ES-I3 (cell line): ENCODE data around the gene PPP2R3A.
"Not testable (repeated sequence)": the region's sequence is repeated elsewhere in the genome, so short reads cannot be mapped to it uniquely, and the experiment has no call there.

Experiments used
- H3K36me3 ChIP-seq: 2 replicates; pipeline ENCODE4 v1.6.1; 2013; ENCODE audit warnings: mild to moderate bottlenecking, low read length, control low read depth, moderate library complexity; ENCODE audit not compliant: insufficient read depth
- H3K4me1 ChIP-seq: 2 replicates; pipeline ENCODE4 v1.6.1; 2013; ENCODE audit warnings: mild to moderate bottlenecking, control low read depth, low read length; ENCODE audit not compliant: insufficient read depth
- H3K9ac ChIP-seq: 2 replicates; pipeline ENCODE4 v1.6.1; 2013; ENCODE audit warnings: low read depth, mild to moderate bottlenecking, low read length, moderate library complexity
- H3K9me3 ChIP-seq: 2 replicates; pipeline ENCODE4 v1.6.1; 2013; ENCODE audit warnings: mild to moderate bottlenecking, low read length, moderate library complexity; ENCODE audit not compliant: control insufficient read depth, insufficient read depth

PPP2R3A gene, protein sequence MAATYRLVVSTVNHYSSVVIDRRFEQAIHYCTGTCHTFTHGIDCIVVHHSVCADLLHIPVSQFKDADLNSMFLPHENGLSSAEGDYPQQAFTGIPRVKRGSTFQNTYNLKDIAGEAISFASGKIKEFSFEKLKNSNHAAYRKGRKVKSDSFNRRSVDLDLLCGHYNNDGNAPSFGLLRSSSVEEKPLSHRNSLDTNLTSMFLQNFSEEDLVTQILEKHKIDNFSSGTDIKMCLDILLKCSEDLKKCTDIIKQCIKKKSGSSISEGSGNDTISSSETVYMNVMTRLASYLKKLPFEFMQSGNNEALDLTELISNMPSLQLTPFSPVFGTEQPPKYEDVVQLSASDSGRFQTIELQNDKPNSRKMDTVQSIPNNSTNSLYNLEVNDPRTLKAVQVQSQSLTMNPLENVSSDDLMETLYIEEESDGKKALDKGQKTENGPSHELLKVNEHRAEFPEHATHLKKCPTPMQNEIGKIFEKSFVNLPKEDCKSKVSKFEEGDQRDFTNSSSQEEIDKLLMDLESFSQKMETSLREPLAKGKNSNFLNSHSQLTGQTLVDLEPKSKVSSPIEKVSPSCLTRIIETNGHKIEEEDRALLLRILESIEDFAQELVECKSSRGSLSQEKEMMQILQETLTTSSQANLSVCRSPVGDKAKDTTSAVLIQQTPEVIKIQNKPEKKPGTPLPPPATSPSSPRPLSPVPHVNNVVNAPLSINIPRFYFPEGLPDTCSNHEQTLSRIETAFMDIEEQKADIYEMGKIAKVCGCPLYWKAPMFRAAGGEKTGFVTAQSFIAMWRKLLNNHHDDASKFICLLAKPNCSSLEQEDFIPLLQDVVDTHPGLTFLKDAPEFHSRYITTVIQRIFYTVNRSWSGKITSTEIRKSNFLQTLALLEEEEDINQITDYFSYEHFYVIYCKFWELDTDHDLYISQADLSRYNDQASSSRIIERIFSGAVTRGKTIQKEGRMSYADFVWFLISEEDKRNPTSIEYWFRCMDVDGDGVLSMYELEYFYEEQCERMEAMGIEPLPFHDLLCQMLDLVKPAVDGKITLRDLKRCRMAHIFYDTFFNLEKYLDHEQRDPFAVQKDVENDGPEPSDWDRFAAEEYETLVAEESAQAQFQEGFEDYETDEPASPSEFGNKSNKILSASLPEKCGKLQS (N-terminal part only)

GRCh38 chr3:135965506-135966270, at the start of gene PPP2R3A:
Gene PPP2R3A (plus strand): TSS chr3:135965728. CDS start chr3:136001499, 35,771 bp downstream.
- H3K4me1 ChIP-seq, result peaks cover 26% of the 10 kb centered on the region
- H3K9me3 ChIP-seq, result no peaks in the 10 kb centered on the region; the same call in 1 of the 2 replicates
- H3K9ac ChIP-seq, result peak within 1 kb of the TSS; percentile 93
- H3K36me3 ChIP-seq, result no peaks in the 10 kb centered on the region

- Histone ChIP-seq H3K9me3 (no peaks in the 10 kb centered on the region), H3K4me1 (no peaks in the 10 kb centered on the region), H3K9ac (no peak overlapping the region), H3K36me3 (no peaks in the 10 kb centered on the region)
These were observed 49.2 kb upstream of the PPP2R3A start for GRCh38 chr3:135916310-135916709.

GRCh38 chr3:135917076-135917475, 48.5 kb upstream of the PPP2R3A start:
- Histone ChIP-seq H3K36me3 (no peaks in the 10 kb centered on the region), H3K4me1 (no peaks in the 10 kb centered on the region), H3K9ac (no peak overlapping the region), H3K9me3 (no peaks in the 10 kb centered on the region)

- no peak overlapping the region for H3K9ac ChIP-seq
- no peaks in the 10 kb centered on the region for H3K4me1 ChIP-seq
These were observed 47.5 kb upstream of the PPP2R3A start for GRCh38 chr3:135917927-135918597.

GRCh38 chr3:135918600-135918999, 46.9 kb upstream of the PPP2R3A start:
- H3K9ac ChIP-seq, result no peak overlapping the region
- H3K9me3 ChIP-seq, result no peaks in the 10 kb centered on the region
- no peaks in the 10 kb centered on the region for H3K36me3 ChIP-seq
- no peaks in the 10 kb centered on the region for H3K4me1 ChIP-seq

More at GRCh38 chr3:135917927-135918597, 47.5 kb upstream of the PPP2R3A start:
- Histone ChIP-seq H3K36me3 (no peaks in the 10 kb centered on the region), H3K9me3 (no peaks in the 10 kb centered on the region)

DNA sequence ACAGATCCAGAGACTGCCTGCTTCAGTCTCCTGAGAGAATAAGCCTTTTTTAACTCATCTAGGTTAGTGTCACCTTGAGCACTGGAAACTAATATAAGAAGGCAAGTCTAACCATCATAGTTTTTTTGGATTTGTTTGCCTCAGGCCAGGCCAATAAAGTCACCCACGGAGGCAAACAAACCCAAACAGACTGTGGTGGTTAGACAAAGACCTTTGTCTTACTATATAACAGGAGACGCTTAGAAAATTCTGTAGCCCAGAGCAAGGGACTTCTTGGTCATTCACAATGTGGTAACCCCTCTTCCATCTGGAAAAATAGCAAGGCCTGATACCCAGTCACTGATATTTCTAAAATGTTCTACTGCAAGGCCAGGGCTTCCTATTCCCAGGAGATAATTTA, 45.3 kb upstream of the PPP2R3A start:
- Histone ChIP-seq H3K9me3 (no peaks in the 10 kb centered on the region), H3K36me3 (no peaks in the 10 kb centered on the region), H3K4me1 (no peaks in the 10 kb centered on the region)

GRCh38 chr3:135922903-135923250, 42.7 kb upstream of the PPP2R3A start:
- Histone ChIP-seq H3K9me3 (no peaks in the 10 kb centered on the region), H3K36me3 (no peaks in the 10 kb centered on the region), H3K4me1 (no peaks in the 10 kb centered on the region), H3K9ac (no peak overlapping the region)

More for the DNA sequence above, 45.3 kb upstream of the PPP2R3A start:
- no peak overlapping the region for H3K9ac ChIP-seq

- Histone ChIP-seq H3K9ac (no peak overlapping the region), H3K4me1 (no peaks in the 10 kb centered on the region), H3K36me3 (no peaks in the 10 kb centered on the region), H3K9me3 (no peaks in the 10 kb centered on the region)
These were observed 41.0 kb upstream of the PPP2R3A start for GRCh38 chr3:135924506-135924905.

- no peaks in the 10 kb centered on the region for H3K4me1 ChIP-seq
- no peak overlapping the region for H3K9ac ChIP-seq
- H3K9me3 ChIP-seq, result no peaks in the 10 kb centered on the region
- H3K36me3 ChIP-seq, result no peaks in the 10 kb centered on the region
These were observed 38.9 kb upstream of the PPP2R3A start for GRCh38 chr3:135926664-135927063.

DNA sequence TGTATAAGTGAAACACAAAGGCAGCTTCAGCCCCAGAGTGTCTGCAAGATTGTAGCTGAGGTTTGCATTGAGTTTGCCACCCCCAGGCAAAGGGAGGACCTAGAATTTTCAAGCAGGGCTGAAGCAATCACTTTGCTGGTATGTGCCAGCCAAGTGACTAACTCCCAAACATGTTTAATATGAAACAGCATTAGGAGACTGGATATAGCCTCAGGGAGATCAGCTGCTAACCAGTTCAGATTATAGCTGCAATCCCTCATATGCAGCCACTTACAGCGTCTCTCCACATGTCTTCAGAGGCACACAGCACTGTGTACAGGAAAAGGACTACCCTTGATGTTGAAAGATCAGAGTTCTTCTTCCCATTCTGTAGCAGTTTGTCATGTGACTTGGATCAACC, 38.4 kb upstream of the PPP2R3A start:
- no peak overlapping the region for H3K9ac ChIP-seq
- no peaks in the 10 kb centered on the region for H3K4me1 ChIP-seq
- no peaks in the 10 kb centered on the region for H3K9me3 ChIP-seq
- H3K36me3 ChIP-seq, result no peaks in the 10 kb centered on the region

DNA sequence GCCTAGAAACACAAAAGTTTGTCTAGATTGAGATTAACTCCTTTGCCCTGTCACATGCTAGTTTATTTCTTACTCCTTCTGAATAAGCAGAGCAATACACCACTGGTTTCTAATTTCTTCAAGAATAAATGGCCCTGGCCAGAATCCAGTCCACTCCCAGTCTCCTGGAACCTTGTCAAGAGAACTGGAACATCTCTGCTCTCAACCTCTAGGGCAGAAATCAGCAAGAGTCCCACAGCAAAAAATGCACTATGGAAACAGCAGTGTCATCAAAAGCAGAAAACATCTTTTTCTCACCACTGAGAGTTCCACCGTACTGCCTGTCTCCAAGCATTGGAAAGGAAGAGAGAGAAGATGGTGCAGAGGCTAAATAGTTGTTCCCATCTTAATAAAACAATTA, 35.9 kb upstream of the PPP2R3A start:
- H3K4me1 ChIP-seq, result no peaks in the 10 kb centered on the region
- H3K9me3 ChIP-seq, result no peaks in the 10 kb centered on the region
- H3K36me3 ChIP-seq, result no peaks in the 10 kb centered on the region
- no peak overlapping the region for H3K9ac ChIP-seq

DNA sequence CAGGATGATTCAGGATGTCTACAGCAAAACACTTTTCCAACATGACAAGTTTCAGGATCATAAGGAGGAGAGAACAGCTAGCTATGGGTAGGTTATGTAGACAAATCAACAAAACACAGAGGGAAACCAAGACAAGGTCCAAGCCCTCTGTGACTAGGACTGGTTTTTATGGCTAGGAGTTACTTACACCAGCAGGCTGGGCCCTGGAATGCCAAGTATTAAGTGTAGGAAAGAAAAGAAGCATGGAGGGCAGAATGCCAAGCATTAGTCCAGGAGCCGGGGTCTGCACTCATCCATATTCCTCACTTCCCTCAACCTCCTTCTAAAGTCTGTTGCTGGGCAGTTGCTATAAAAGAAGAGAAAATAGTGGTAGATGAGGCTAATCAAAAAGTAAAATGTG, 35.3 kb upstream of the PPP2R3A start:
- H3K9ac ChIP-seq, result no peak overlapping the region
- H3K36me3 ChIP-seq, result no peaks in the 10 kb centered on the region
- no peaks in the 10 kb centered on the region for H3K4me1 ChIP-seq
- H3K9me3 ChIP-seq, result no peaks in the 10 kb centered on the region

DNA sequence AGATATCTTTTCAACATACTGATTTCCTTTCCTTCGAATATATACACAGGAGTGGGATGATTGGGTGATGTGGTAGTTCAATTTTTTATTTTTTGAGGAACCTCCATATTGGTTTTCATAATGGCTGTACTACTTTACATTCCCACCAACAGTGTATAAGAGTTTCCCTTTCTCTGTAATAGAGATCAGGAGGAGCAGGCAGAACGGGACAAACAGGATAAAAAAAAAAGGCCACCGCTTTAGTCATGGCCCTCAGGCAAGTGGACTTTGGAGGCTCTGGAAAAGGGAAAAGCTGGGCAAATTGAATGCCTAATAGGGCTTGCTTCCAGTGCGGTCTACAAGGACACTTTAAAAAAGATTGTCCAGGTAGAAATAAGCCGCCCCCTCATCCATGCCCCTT, 30.4 kb upstream of the PPP2R3A start:
- H3K9ac ChIP-seq, H3K9me3 ChIP-seq, H3K4me1 ChIP-seq, H3K36me3 ChIP-seq: not testable (repeated sequence)
